Astrocyte (in vitro differentiated cells and primary cell): ENCODE results near the gene KIAA1586. TPM values are rescaled to one million over a fixed set of nuclear protein-coding genes. Genes with fewer than 3 reads are reported as not detected.

Experiments used
- DNase-seq: peaks from one replicate; pipeline ENCODE4 v3.0.0-alpha.2; 2010; ENCODE audit warnings: low read depth
- FAIRE-seq: peaks from 2 replicates; lab custom pipeline; 2011; peaks lifted over from hg19 to GRCh38; lab: Jason Lieb, UNC
- H2AFZ ChIP-seq: 2 replicates; pipeline ENCODE4 v1.6.0; 2012; ENCODE audit warnings: low read depth, low read length, inconsistent platforms
- H3K27ac ChIP-seq: 2 replicates; pipeline ENCODE4 v1.5.1; 2011; ENCODE audit warnings: low read depth, low read length, inconsistent platforms
- H3K27me3 ChIP-seq: 2 replicates; pipeline ENCODE4 v1.6.0; 2011; ENCODE audit warnings: low read length, inconsistent platforms; ENCODE audit not compliant: insufficient read depth
- H3K36me3 ChIP-seq: 2 replicates; pipeline ENCODE4 v1.5.1; 2011; ENCODE audit warnings: low read length, inconsistent platforms; ENCODE audit not compliant: insufficient read depth
- H3K4me1 ChIP-seq: 2 replicates; pipeline ENCODE4 v1.5.1; 2011; ENCODE audit warnings: low read length, inconsistent platforms; ENCODE audit not compliant: insufficient read depth
- H3K4me2 ChIP-seq: 2 replicates; pipeline ENCODE4 v1.6.0; 2012; ENCODE audit warnings: low read length, inconsistent platforms
- H3K4me3 ChIP-seq: 2 replicates; pipeline ENCODE4 v1.5.1; 2011; ENCODE audit warnings: low read depth, mild to moderate bottlenecking, low read length, inconsistent platforms; ENCODE audit not compliant: insufficient read depth
- H3K79me2 ChIP-seq: 2 replicates; pipeline ENCODE4 v1.6.0; 2012; ENCODE audit warnings: mild to moderate bottlenecking, low read length, inconsistent platforms; ENCODE audit not compliant: insufficient read depth
- H3K9ac ChIP-seq: 2 replicates; pipeline ENCODE4 v1.6.0; 2012; ENCODE audit warnings: mild to moderate bottlenecking, low read length, inconsistent platforms
- H3K9me3 ChIP-seq: 2 replicates; pipeline ENCODE4 v1.5.1; 2012; ENCODE audit warnings: low read depth, mild to moderate bottlenecking, low read length, inconsistent platforms; ENCODE audit not compliant: insufficient read depth
- H4K20me1 ChIP-seq: 2 replicates; pipeline ENCODE4 v1.6.0; 2012; ENCODE audit warnings: low read length, inconsistent platforms; ENCODE audit not compliant: insufficient read depth
- H3K27ac Mint-ChIP-seq: one replicate; pipeline ENCODE4 v1.8.0; 2021; ENCODE audit warnings: mild to moderate bottlenecking, mixed read lengths; ENCODE audit not compliant: unreplicated experiment
- H3K27me3 Mint-ChIP-seq: one replicate; pipeline ENCODE4 v1.8.0; 2021; ENCODE audit warnings: low read depth, mixed read lengths; ENCODE audit not compliant: unreplicated experiment
- H3K36me3 Mint-ChIP-seq: one replicate; pipeline ENCODE4 v1.8.0; 2021; ENCODE audit warnings: low read depth, mixed read lengths; ENCODE audit not compliant: unreplicated experiment
- H3K4me1 Mint-ChIP-seq: one replicate; pipeline ENCODE4 v1.8.0; 2021; ENCODE audit warnings: low read depth, mixed read lengths; ENCODE audit not compliant: unreplicated experiment
- H3K4me3 Mint-ChIP-seq: one replicate; pipeline ENCODE4 v1.8.0; 2021; ENCODE audit warnings: mild to moderate bottlenecking, moderate library complexity, mixed read lengths; ENCODE audit not compliant: unreplicated experiment
- H3K9me3 Mint-ChIP-seq: one replicate; pipeline ENCODE4 v1.8.0; 2021; ENCODE audit warnings: mild to moderate bottlenecking, mixed read lengths; ENCODE audit not compliant: unreplicated experiment
- CTCF ChIP-seq: IDR thresholded peaks from 2 replicates; pipeline ENCODE4 v1.5.1; 2011; ENCODE audit warnings: low read depth, mild to moderate bottlenecking, inconsistent platforms, low read length, moderate library complexity; ENCODE audit not compliant: insufficient read depth
- EZH2 ChIP-seq: IDR thresholded peaks from 2 replicates; pipeline ENCODE4 v1.6.1; 2012; ENCODE audit warnings: mild to moderate bottlenecking, low read length, inconsistent platforms; ENCODE audit not compliant: insufficient read depth
- total RNA-seq: library from RNA; stranded (reverse); gene quantifications from 2 replicates; pipeline ENCODE4 v1.2.1, GENCODE V29; 2021

KIAA1586 gene
- total RNA-seq, 1 donor from 2014 or later: 17.6 TPM

- H3K9ac ChIP-seq: no peak overlapping the region
- FAIRE-seq: no peak
- no peak overlapping the region for H2AFZ ChIP-seq
- H3K27me3 ChIP-seq: no peaks in the 10 kb centered on the region
- no peak overlapping the region for H3K4me2 ChIP-seq
- H3K36me3 Mint-ChIP-seq: peaks cover 38% of the 10 kb centered on the region
- DNase-seq: no peak
- H3K27me3 Mint-ChIP-seq: no peaks in the 10 kb centered on the region
- H3K4me3 Mint-ChIP-seq: no peak overlapping the region
- no peak overlapping the region for H3K27ac Mint-ChIP-seq
- peaks cover 3% of the 10 kb centered on the region for H3K4me1 Mint-ChIP-seq
- no peaks in the 10 kb centered on the region for H3K4me1 ChIP-seq
- H3K4me3 ChIP-seq: no peak overlapping the region
- H3K27ac ChIP-seq: no peak overlapping the region
- peaks cover 93% of the 10 kb centered on the region for H3K79me2 ChIP-seq
- TF ChIP-seq CTCF: no peak
- no peak for TF ChIP-seq EZH2
- H3K36me3 ChIP-seq: peaks cover 58% of the 10 kb centered on the region
- no peaks in the 10 kb centered on the region for H3K9me3 Mint-ChIP-seq
- no peaks in the 10 kb centered on the region for H3K9me3 ChIP-seq
- peaks cover 60% of the 10 kb centered on the region for H4K20me1 ChIP-seq
These were observed 57.8 kb downstream of the KIAA1586 start for GRCh38 chr6:57104336-57104735.

Other genes starting within 250 kb of the KIAA1586 start
- 8.3 and 10.4 TPM in 2 replicates for gene BEND6, start 91.6 kb upstream of the KIAA1586 start, total RNA-seq
- 61.5 and 69.3 TPM in 2 replicates for gene ZNF451, start 43.5 kb downstream of the KIAA1586 start, total RNA-seq
- 8.9 and 9.7 TPM in 2 replicates for gene BAG2, start 125.6 kb downstream of the KIAA1586 start, total RNA-seq
- 21.4 and 22.3 TPM in 2 replicates for gene RAB23, start 175.6 kb downstream of the KIAA1586 start, total RNA-seq